GM18505 (cell line): ENCODE data around the gene ANKS1B.

Experiments
- ATAC-seq: cut with Tn5 transposase; IDR thresholded peaks from one replicate; pipeline ENCODE4 v1.9.1; 2021; ENCODE audit not compliant: unreplicated experiment
- POLR2A ChIP-seq: IDR thresholded peaks from 4 replicates; pipeline ENCODE4 v1.6.1; 2011; ENCODE audit warnings: borderline replicate concordance; ENCODE audit not compliant: insufficient read depth, insufficient read length; ENCODE audit errors: extremely low read depth

ANKS1B gene

DNA sequence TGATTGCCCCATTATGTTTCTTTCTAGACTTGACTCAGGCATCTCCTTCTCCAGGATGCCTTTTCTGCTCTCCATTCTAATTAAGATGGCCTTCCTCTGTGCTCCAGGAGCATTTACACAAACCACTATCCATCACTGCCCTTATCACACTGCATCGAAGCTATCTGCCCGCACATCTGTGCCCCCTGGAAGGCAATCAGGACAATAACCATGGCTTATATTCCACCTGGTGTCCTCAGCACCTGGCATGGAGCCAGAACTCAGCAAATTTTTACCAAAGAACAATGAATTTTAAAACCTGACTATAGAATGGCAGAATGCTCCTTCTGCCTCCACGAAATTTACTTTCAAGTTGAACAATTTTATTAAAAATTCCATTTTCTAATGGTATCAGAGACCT lies 873.9 kb downstream of the ANKS1B start:
- no peak for TF ChIP-seq POLR2A
- ATAC-seq = no peak

DNA sequence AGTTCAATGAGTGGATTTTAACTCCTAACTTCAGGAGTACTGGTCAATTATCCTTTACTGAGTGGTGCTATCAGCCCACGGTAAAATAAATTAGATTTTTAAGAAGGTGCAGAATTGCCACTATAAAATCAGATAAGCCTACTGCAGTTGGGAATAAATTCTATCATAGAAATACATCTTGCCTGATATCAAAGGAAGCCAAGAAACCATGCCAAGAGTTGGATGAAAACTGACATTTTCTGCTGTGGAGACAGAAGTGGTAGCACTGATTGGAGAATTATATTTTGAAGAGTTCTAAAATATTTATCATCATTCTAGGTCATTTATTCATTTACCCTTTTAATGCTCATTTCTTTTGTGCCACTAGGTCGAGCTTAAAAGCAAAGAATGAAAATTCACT lies 874.5 kb downstream of the ANKS1B start:
- no peak for TF ChIP-seq POLR2A
- ATAC-seq = no peak

DNA sequence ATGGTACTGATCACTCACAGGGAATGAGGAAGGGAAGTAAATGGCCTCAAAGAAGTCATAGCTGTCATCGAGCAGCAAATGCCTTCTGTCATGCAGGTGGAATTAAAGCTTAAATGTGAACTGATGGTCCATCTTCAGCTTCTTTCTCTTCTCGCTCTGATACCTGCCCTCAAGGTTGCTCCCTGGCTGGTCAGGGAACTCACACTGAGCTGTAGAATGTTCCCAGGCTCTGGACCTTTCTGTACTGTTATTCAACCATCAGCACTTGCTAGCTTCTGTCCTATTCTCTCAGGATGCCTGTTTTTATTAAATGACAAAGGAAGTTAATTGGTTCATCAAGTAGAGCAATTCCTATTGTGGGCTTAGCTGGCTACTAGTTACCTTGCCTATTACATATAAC lies 875.8 kb downstream of the ANKS1B start:
- TF ChIP-seq POLR2A = no peak
- ATAC-seq = no peak

DNA sequence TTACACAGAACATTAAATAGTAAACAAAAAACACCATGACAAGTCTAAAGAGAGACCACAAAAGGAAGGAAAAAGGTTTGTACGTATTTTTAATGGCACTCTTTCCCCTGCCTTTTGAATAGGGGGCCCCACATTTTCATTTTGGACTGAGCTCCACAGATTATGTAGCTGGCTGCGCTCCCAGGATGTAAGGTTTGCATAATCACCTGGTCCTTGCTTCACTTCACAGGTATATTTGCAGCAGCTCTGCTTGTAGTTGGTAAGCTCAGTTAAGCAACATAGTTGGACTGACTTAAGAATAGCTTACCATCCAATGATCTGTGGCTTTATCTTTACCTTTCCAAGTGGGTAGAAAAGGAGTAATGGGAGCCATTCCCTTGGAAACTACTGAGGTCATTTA lies 885.0 kb downstream of the ANKS1B start:
- ATAC-seq = no peak

DNA sequence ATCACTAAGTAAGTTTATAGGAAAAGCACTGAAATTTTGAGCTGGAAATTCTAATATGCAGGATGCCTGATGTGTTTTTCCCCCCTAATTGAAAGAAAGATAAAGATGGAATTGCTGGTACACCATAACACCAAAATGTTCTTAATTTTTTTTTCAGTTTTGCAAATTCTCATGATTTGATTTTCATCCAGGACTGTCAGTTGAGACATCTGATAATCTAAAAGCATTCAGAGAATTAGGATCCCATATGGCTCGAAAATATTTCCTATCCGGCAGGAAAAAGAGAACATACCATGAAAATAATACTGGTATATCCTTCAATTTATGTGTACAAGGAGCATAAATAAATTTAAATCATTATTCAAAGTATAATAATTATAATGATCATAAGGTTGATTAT lies 887.6 kb downstream of the ANKS1B start:
- TF ChIP-seq POLR2A = no peak
- no peak for ATAC-seq

More for the DNA sequence above, 885.0 kb downstream of the ANKS1B start:
- TF ChIP-seq POLR2A = no peak

DNA sequence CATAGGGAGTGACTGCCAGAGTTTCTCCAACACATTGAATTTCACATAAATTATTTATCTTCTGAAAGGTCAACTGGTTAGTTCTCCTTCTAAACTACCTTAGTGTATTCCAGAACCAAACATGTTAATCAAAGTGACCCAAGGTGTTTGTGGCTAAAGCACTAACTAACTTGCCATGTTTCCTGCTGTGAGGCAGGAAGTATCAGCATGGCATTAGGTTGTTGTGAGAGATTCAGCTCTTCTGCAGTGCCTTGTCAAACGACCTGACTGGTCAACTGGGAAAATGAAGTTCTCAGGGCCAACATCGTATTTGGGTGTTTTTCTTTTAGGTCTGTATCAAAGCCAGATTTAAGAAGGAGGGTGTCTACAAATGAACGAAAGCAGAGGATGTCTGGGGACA lies 891.6 kb downstream of the ANKS1B start:
- ATAC-seq = no peak
- TF ChIP-seq POLR2A = no peak

DNA sequence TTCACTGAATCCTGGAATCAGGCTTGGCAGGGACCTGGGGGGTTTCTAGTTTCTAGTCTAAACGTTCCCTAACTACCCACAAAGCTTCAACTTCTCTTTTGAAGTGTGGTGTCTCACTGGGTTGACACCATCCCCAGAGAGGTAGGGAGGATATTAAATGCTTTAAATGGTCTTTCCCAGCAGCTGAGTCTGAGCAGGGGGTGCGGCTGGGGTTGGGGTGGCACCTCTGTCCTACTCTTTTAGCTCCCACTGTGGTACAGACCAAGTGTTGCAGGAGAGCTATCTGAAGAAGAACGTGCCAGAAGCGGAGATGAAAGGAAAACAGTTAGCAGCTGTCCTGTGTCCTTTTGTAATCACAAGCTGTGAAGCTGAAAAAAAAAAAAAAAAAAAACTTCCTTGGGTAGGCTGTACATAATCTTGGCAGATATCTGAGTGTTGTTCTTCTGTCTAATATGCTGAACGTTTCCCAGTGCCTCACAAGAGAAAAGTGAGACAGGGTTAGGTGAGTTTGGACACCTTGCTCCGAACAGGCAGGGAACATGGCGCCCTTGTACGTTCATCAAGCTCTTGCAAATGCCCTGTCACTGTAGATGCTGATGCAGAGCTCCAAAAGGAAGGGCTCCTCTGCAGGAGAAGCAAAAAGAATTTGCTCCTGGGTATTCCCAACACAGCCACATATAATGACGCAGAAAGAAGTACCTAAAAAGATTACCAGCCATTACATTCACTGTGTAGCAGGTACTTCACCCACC lies 892.5 kb downstream of the ANKS1B start:
- TF ChIP-seq POLR2A = no peak

DNA sequence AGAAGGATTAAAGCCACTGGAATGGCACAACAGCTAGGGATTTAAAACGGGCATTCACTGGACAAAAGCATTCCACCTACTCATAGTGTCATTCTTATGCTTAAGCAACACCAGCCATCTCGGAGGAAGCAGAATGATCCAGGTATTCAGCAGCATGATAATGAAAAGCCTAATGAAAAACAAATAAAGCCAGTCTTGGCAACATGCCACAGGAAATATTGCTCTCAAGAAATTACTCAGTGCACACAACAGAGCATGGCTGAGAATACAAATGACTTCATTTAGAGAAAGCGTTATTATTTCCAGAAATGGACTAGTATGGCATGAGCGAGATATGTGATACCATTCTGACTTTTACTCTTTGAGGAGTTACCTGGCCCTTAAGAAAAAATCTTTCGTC lies 897.5 kb downstream of the ANKS1B start:
- no peak for ATAC-seq
- TF ChIP-seq POLR2A = no peak

More for the DNA sequence above, 892.5 kb downstream of the ANKS1B start:
- ATAC-seq = no peak

DNA sequence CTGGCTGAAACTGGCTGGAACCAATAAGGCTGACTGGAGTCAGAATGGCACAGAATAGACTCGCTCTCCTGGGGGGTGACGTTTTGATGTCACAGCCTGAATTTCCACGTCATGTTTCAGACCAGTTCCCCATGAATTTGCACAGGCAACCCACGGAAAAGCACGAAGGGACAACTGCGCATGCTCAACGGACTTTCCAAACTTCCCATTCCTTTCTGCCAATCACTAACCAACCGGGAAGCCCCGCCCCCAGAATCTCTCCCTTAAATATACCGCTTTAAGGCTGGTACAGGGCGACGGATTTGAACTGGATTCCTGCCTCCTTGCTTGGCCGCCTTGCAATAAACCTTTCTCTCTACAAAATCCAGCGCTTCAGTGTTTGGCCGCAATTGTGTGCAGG lies 904.9 kb downstream of the ANKS1B start:
- TF ChIP-seq POLR2A = no peak
- ATAC-seq = no peak

DNA sequence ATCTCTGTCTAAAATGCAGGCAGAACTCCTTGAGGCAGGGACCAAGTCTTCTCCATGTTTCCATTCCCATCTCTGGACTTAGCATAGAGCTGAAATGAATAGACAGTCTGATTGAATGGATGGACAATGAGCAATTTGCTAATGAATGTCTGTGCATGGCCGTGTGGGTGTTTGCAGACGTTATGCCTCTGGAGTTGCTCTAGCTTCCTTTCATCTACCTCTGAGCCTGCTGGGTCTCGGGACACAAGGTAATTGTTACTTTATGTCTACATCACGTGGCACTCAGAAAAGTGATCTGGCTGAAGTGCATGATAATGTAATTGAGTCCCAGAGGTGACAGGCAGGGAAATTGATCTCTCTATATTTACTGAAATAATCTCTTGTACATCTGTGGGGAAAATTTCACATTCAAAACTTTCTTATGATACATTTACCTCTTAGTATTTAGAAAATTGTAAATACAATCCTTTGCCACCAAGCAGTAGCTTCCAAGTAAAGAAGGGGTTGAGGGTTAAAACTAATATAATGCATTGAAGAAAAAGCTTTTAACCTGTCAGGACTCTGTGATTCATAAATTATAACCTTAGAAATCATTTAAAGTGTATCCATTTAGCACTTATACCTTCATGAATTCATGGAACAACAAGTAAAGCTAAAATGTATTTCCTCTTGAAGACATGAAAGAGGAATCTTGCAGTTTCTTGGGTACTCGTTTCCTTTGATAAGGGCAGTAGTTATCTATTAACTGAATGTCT lies 915.6 kb downstream of the ANKS1B start:
- no peak for ATAC-seq
- no peak for TF ChIP-seq POLR2A

DNA sequence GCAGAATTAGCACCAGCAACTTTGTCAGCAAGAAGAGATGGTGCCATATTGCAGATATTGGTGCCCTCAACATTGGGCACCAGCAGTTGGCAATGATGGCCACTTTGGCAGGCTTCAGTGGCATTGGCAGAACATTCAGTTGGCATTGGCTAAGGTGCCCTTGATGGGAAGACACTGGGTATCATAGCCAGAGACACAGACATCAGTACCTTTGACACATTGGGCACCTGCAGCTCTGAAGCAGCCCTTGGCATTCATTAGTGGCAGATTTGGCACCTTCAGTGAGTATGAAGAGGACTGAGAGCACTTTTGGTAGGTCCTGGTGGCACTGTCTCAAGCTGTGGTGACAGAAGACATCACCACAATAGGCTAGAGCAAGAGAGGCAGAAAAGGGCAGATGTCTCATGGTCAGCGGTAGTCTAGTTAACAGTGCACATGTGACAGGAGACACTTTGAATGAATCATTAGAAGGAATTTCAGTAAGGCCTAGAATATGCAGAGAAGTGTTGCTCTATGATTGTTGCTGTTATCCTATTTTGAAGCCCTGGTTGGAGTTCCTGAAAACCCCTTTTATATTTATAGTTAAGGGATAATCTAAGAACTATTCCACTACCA lies 917.5 kb downstream of the ANKS1B start:
- no peak for TF ChIP-seq POLR2A
- no peak for ATAC-seq

DNA sequence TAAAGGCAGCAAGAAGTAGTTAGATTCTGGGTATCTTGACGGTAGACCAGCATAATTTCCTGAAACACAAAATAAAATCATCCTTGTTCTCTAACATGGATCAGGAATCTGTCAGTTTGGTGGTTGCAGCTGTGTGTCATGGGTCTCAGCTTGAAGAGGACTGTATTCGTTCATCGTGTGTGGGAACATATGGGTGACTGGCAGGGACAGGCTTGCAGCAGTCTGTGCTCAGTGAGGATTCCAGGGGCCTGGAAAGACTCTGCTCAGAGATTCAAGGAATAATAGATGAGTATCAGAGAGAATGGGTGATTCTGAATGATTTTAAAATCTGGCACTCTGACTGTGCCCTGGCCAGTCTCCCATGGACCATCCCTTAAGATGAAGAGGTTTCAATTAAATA lies 918.0 kb downstream of the ANKS1B start:
- no peak for TF ChIP-seq POLR2A
- no peak for ATAC-seq

DNA sequence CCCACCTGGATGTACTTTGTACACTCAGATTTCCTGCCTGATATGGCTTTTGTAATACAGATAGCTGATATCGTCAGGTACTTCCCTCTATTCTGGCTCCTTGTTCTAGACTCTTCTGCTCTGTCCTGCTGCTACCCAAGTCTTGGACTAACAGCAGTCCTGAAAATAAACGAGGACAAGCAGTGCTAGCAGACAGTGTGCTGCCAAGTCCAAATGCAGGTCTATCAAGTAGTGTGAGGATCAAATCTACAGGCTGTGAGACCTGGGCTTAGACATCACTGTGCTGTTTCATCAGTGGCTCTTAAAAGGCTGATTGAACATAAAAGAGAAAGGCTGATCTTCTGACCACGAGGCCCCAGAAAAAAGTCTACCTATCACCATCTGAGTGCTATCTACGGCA lies 921.6 kb downstream of the ANKS1B start:
- no peak for ATAC-seq

More for the DNA sequence above, 921.6 kb downstream of the ANKS1B start:
- TF ChIP-seq POLR2A = no peak
